ENCODE data around the gene COL4A5.

GRCh38 chrX:108704839-108705238 lies 265.2 kb downstream of the COL4A5 start:
- TF ChIP-seq CTCF (IDR thresholded peaks at IDR 0.05) (no peak), POLR2A (IDR thresholded peaks at IDR 0.05) (no peak)
